HG03439 (cell line): ENCODE data around the gene SLC25A47.
A peak's percentile ranks its signal among the peaks of the same experiment; 100 is the strongest.

Source experiments
- ATAC-seq: cut with Tn5 transposase; IDR thresholded peaks from one replicate; pipeline ENCODE4 v1.9.1; 2021; ENCODE audit warnings: mild to moderate bottlenecking, moderate library complexity; ENCODE audit not compliant: unreplicated experiment

Gene SLC25A47

DNA sequence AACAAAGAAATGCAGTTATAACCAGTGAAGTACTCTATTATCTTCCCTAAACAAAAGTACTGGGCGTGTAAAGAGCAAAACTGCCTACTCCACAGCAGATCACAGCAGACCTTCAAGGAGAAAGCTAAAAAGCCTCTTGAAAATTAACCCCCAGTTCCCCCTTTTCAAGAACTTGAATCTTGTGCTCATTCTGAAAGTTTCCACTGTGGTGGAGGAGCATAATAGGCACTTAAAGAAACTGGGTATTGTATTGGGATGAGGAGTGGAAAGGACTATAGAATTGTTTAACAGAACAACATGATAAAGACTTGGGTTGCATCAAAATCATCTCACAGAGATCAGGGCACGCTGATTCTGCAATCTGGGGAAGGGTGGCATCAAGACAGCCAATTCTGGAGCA is 51.1 kb downstream of the SLC25A47 start:
- no peak for ATAC-seq

- no peak for ATAC-seq
Measured at GRCh38 chr14:100374876-100375265, 51.7 kb downstream of the SLC25A47 start.

- ATAC-seq: peak; percentile 35
Measured at GRCh38 chr14:100375266-100375962, 52.3 kb downstream of the SLC25A47 start.

DNA sequence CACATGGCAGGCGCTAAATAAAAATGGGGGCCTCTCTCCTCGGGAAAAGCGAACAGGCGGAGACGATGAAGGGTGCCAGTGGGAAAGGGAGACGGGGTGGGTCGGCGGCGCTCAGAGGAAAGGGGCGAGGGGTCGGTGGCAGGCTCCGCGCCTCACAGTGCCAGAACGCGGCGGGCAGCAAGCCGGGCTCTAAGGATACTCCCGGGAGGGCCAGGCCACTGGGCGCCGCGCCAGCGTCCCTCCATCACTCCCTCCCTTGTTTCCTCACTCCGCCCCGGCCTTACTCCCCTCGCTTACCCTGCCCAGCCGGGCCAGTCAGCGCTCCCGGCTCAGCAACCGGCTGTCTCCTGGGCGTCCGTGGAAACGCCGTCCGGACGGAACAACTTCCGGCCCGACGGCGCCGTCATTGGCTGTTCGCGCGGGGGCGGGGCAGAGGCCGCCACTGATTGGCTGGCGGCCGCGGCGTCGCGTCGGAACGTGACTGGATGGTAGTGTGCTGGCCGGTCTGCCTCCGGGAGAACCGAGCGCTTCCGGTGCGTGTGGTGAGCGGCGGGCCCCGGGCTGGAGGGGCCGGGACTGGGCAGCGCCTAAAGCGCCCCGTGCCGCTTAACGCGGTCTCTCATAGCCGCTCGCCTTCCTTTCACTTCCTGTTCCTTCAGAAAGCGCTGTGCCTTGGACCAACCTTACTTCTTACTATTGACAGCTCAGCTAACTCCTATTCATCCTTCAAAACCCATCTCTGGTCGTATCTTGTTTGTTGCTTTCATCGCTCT is 53.0 kb downstream of the SLC25A47 start, which contains the start of gene WDR25:
Gene WDR25 (plus strand): TSS at position 523 of the 773 bp plus-strand sequence.
- peak; percentile 78 for ATAC-seq

DNA sequence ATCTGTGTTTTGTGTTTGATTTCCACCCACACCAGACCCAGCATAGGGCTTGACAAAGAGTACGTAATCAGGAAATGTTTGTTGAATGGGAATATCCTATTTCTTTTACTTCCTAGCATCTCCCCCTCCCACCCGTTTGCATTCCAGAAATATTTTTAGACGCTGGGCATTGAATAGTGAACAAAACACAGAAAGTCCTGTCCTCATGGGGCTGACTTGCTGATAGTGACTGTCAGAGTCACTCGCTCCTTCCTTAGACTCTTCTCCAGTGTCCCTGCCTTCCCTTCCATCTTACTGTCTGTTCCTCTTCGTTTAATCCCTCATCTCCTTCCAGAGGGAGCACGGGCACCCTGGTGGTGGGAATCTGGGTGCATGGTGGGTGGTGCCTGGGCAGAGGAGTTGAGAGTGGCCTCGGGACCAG is 53.6 kb downstream of the SLC25A47 start:
- ATAC-seq: no peak
